Measurements from ENCODE around the gene SFRP5.

GRCh38 chr10:97729014-97729413 is 42.8 kb downstream of the SFRP5 start:
- TF ChIP-seq, protein P1, sequence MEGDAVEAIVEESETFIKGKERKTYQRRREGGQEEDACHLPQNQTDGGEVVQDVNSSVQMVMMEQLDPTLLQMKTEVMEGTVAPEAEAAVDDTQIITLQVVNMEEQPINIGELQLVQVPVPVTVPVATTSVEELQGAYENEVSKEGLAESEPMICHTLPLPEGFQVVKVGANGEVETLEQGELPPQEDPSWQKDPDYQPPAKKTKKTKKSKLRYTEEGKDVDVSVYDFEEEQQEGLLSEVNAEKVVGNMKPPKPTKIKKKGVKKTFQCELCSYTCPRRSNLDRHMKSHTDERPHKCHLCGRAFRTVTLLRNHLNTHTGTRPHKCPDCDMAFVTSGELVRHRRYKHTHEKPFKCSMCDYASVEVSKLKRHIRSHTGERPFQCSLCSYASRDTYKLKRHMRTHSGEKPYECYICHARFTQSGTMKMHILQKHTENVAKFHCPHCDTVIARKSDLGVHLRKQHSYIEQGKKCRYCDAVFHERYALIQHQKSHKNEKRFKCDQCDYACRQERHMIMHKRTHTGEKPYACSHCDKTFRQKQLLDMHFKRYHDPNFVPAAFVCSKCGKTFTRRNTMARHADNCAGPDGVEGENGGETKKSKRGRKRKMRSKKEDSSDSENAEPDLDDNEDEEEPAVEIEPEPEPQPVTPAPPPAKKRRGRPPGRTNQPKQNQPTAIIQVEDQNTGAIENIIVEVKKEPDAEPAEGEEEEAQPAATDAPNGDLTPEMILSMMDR (conservative IDR thresholded peaks at IDR 0.05; ENCODE audit: low read depth, low read length), result no peak
- TF ChIP-seq POLR2A (IDR thresholded peaks at IDR 0.05; ENCODE audit: low read depth, low read length) (no peak), SMC3 (IDR thresholded peaks at IDR 0.05; ENCODE audit: low read depth, low read length) (no peak), USF2 (IDR thresholded peaks at IDR 0.05; ENCODE audit: low read depth, low read length) (no peak), CEBPB (IDR thresholded peaks at IDR 0.05; ENCODE audit: low read depth, low read length) (0 out of 2 replicates have a peak, but pooled peaks have one; percentile 25), CHD1 (IDR thresholded peaks at IDR 0.05; ENCODE audit: low read depth, low read length) (no peak), MAFK (IDR thresholded peaks at IDR 0.05; ENCODE audit: low read depth, low read length) (no peak)

All from IMR-90 (cell line).